Peyer's patch (tissue), 4 donors: Measurements from ENCODE around the gene MYMK. TPM values are rescaled to one million over a fixed set of nuclear protein-coding genes. Genes with fewer than 3 reads are reported as not detected.

ENCODE experiments used
- DNase-seq, 3 donors: peaks; one replicate each; pipeline ENCODE4 v3.0.0-alpha.2; 2017 to 2019
- H3K27ac ChIP-seq, 4 donors: fragments of 200-600 bp; sonication (generic); one replicate each; pipeline ENCODE4 v1.5.1; 2016 to 2019
- H3K27me3 ChIP-seq, 2 donors: fragments of 200-600 bp; sonication (generic); one replicate each; pipeline ENCODE4 v1.5.1; 2019
- H3K36me3 ChIP-seq, 3 donors: fragments of 200-600 bp; sonication (generic); one replicate each; pipeline ENCODE4 v1.5.1; 2016 to 2019
- H3K4me1 ChIP-seq, 4 donors: fragments of 200-600 bp; sonication (generic); one replicate each; pipeline ENCODE4 v1.5.1; 2016 to 2019
- H3K4me3 ChIP-seq, 4 donors: fragments of 200-600 bp; sonication (generic); 1 replicate in 3 of 4; 2 replicates in 1 of 4; pipeline ENCODE4 v1.5.1; 2016 to 2019; ENCODE audit warnings: mild to moderate bottlenecking in 1 of 4
- H3K9me3 ChIP-seq, 4 donors: fragments of 200-600 bp; sonication (generic); one replicate each; pipeline ENCODE4 v1.5.1; 2016 to 2019; ENCODE audit warnings: mild to moderate bottlenecking in 1 of 4
- POLR2A ChIP-seq, 2 donors: fragments of 450-650 bp; IDR thresholded peaks; one replicate each; pipeline ENCODE4 v1.5.1; 2017; ENCODE audit warnings: antibody characterized with exemption in 2 of 2, mild to moderate bottlenecking in 2 of 2, moderate library complexity in 2 of 2
- total RNA-seq, 4 donors: library from RNA; depleted of rRNA; stranded (reverse); fragments of >200 nt; gene quantifications; one replicate each; pipeline ENCODE4 v1.1.0, GENCODE V29; 2016
- TF ChIP-seq, protein P1 (sequence below), 6 experiments: fragments of 450-650 bp in 4 of 6; fragments of 200-600 bp in 2 of 6; sonication (generic) in 1 of 6; IDR thresholded peaks; one replicate each; pipeline ENCODE4 v1.5.1; 2017 to 2019; ENCODE audit warnings: antibody characterized with exemption in 6 of 6, mild to moderate bottlenecking in 3 of 6, moderate library complexity in 1 of 6

The MYMK gene
- total RNA-seq, 4 donors from 2014 or later: not detected

DNA sequence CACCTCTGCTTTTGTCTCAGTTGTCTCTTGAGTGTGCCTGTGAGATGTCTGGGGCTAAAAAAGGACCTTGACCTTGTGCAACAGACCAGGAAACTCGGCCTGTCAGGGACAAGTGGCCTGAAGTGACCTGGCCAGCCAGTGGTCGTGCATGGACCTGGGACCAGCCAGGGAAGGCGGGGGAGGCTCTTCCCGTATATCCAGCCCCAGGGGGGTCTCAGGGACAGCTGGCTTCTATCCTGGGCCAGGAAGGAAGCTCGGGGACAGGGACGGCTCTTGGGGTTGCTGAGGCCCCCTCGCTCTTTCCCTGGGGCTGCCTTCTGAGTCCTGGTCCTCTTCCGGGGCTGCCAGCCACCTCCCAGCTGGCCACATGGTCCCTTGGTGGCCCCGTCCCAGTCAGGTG is 6.5 kb upstream of the MYMK start:
- Histone ChIP-seq H3K27me3 (no peaks in the 10 kb centered on the region), H3K36me3 (no peaks in the 10 kb centered on the region), H3K27ac (no peak overlapping the region), H3K9me3 (no peaks in the 10 kb centered on the region), H3K4me1 (peaks cover 0 to 39% (median 5%) of the 10 kb centered on the region in 4 donors), H3K4me3 (no peak overlapping the region)
- no peak for DNase-seq
- TF ChIP-seq POLR2A (IDR thresholded peaks at IDR 0.05): no peak
- TF ChIP-seq, protein P1, sequence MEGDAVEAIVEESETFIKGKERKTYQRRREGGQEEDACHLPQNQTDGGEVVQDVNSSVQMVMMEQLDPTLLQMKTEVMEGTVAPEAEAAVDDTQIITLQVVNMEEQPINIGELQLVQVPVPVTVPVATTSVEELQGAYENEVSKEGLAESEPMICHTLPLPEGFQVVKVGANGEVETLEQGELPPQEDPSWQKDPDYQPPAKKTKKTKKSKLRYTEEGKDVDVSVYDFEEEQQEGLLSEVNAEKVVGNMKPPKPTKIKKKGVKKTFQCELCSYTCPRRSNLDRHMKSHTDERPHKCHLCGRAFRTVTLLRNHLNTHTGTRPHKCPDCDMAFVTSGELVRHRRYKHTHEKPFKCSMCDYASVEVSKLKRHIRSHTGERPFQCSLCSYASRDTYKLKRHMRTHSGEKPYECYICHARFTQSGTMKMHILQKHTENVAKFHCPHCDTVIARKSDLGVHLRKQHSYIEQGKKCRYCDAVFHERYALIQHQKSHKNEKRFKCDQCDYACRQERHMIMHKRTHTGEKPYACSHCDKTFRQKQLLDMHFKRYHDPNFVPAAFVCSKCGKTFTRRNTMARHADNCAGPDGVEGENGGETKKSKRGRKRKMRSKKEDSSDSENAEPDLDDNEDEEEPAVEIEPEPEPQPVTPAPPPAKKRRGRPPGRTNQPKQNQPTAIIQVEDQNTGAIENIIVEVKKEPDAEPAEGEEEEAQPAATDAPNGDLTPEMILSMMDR (IDR thresholded peaks at IDR 0.05): no peak

DNA sequence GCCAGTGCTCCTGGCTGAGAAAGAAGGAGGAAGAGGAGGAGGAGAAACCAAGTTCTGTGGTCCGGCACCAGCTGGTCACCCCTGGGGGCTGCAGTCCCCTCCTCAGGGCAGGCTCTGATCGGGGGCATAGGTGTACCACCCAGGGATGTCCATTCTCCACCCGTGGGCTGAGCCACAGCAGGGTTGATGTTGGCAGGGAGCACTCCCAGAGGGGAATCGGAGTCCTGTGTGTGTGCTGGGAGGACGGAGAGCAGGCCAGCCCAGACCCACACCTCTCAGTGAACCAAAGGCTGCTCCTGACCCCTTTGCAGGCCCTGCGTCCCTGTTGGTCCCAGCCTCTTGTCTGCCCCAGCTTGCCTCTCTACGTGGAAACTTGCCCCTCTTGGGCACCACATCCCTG is 5.1 kb upstream of the MYMK start:
- no peaks in the 10 kb centered on the region for H3K9me3 ChIP-seq
- no peak for DNase-seq
- no peaks in the 10 kb centered on the region for H3K36me3 ChIP-seq
- H3K27me3 ChIP-seq: no peaks in the 10 kb centered on the region
- H3K4me3 ChIP-seq: no peak overlapping the region
- TF ChIP-seq, protein P1 (IDR thresholded peaks at IDR 0.05): no peak
- TF ChIP-seq POLR2A (IDR thresholded peaks at IDR 0.05): no peak
- H3K4me1 ChIP-seq: peaks cover 0 to 34% (median 5%) of the 10 kb centered on the region in 4 donors
- H3K27ac ChIP-seq: no peak overlapping the region

GRCh38 chr9:133529457-133529856 is 4.7 kb upstream of the MYMK start:
- no peak overlapping the region for H3K4me3 ChIP-seq
- H3K36me3 ChIP-seq: no peaks in the 10 kb centered on the region
- H3K27ac ChIP-seq: no peak overlapping the region
- H3K9me3 ChIP-seq: no peaks in the 10 kb centered on the region
- no peak for TF ChIP-seq POLR2A (IDR thresholded peaks at IDR 0.05)
- TF ChIP-seq, protein P1 (IDR thresholded peaks at IDR 0.05): no peak
- no peak for DNase-seq
- H3K4me1 ChIP-seq: peaks cover 0 to 30% (median 4%) of the 10 kb centered on the region in 4 donors
- H3K27me3 ChIP-seq: no peaks in the 10 kb centered on the region

DNA sequence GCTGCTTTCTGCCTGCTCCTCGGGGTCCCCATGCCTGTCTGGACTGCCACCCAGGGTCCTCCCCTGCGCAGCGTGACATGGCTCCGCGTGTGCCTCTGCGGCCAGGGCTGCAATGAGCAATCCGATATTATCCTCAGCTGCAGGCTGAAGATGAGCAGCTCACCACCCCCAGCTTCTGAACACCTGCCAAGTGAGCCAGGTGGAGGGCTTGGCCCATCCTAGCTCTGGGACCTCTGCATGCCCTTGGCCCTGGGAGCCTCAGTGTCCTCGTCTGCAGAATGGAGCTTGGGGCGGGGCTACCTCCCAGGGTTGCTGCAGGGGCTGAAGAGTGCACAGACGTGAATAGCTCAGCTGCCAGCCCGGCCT is 4.1 kb upstream of the MYMK start:
- no peak overlapping the region for H3K4me3 ChIP-seq
- H3K4me1 ChIP-seq: peaks cover 0 to 24% (median 1%) of the 10 kb centered on the region in 4 donors
- H3K36me3 ChIP-seq: no peaks in the 10 kb centered on the region
- DNase-seq: no peak
- H3K9me3 ChIP-seq: no peaks in the 10 kb centered on the region
- no peak for TF ChIP-seq POLR2A (IDR thresholded peaks at IDR 0.05)
- H3K27ac ChIP-seq: no peak overlapping the region
- no peaks in the 10 kb centered on the region for H3K27me3 ChIP-seq

DNA sequence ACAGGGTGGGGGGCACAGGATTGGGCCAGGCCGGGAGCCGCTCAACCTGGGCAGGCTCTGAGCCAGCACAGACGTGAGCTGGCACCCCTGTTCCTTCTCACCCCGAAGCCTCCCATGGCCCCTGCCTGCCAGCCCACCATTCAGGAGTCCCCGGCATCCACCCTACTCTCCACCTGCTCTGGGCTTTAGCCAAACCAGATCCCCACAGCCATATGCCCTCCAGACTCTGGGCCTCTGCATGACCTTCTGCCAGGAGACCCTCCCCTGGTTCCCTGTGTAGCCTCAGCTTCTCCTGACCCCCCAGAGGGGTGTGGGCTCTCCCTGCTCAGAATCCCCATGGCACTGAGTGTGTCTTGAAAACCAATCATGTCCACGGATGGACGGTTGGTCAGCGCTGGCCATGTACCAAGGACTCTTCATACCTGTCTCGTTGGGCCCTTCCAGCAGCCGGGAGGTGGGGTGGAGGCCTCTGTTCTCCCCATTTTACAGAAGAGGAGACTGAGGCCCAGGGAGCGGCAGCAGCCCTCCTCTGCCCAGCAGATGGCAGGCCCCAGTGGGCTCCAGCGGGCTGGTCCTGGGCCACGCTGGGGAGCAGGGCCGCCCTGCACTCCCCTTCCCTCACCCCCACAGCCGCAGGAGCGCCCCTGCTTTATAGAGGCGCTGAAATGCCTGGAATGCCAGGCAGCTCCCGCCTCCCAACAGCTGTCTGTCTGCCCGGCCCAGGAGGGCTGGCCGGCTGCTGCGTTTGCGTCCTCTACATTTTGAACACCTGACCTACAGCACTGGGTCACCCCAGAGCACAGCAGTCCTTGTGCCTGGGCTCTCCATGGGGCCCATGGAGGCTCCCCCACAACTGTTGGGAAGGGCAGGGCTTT is 3.5 kb upstream of the MYMK start:
- no peaks in the 10 kb centered on the region for H3K36me3 ChIP-seq
- H3K9me3 ChIP-seq: no peaks in the 10 kb centered on the region
- peaks cover 0 to 23% (median 0%) of the 10 kb centered on the region in 4 donors for H3K4me1 ChIP-seq
- H3K27ac ChIP-seq: peak overlapping the region in 3 of 4 donors; percentile 17 to 48 (median 43)
- no peak overlapping the region for H3K4me3 ChIP-seq
- H3K27me3 ChIP-seq: no peaks in the 10 kb centered on the region
- DNase-seq: no peak
- no peak for TF ChIP-seq POLR2A (IDR thresholded peaks at IDR 0.05)
- TF ChIP-seq, protein P1 (IDR thresholded peaks at IDR 0.05): no peak

DNA sequence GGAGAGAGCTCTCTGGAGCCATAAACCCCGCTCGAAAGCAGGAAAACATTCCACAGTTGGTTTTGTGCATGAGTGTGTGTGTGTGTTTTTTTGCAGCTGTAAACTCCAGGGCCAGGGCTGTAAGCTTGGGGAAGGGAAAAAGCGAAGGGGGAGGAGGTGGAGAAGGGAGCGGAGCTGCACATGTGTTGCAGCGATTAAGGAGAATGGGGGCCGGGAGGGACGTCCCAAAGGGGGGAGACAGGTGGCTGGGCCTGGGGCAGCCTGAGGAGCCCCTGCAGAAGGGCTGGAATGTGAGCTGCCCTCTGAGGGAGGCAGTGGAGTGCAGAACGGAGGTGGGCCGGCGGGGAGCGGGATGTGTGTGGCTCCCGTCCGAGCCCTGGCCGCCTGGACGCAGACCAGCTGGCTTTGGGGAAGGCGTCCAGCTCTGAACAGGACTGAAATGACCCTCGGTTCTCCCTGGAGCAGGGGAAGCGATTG is 2.7 kb upstream of the MYMK start:
- Histone ChIP-seq H3K4me1 (peaks cover 0 to 23% (median 0%) of the 10 kb centered on the region in 4 donors), H3K36me3 (no peaks in the 10 kb centered on the region), H3K27ac (peak overlapping the region in 3 of 4 donors; percentile 17 to 48 (median 43)), H3K27me3 (no peaks in the 10 kb centered on the region), H3K4me3 (no peak overlapping the region), H3K9me3 (no peaks in the 10 kb centered on the region)
- DNase-seq: no peak
- no peak for TF ChIP-seq POLR2A (IDR thresholded peaks at IDR 0.05)
- TF ChIP-seq, protein P1 (IDR thresholded peaks at IDR 0.05): no peak
